Fibroblast of peridontal ligament (primary cell): ENCODE results near the gene CIPC.
A peak's percentile ranks its signal among the peaks of the same experiment; 100 is the strongest.

Experiments
- DNase-seq: peaks from one replicate; pipeline ENCODE4 v3.0.0-alpha.2; 2010; ENCODE audit errors: extremely low read depth

Gene CIPC

GRCh38 chr14:77103475-77103874, 5.4 kb downstream of the CIPC start:
- no peak for DNase-seq

GRCh38 chr14:77103951-77104350, 5.9 kb downstream of the CIPC start:
- DNase-seq = no peak

- no peak for DNase-seq
Observed at GRCh38 chr14:77104393-77104792, 6.3 kb downstream of the CIPC start.

GRCh38 chr14:77105145-77105939, 7.3 kb downstream of the CIPC start:
- no peak for DNase-seq

- no peak for DNase-seq
Observed at GRCh38 chr14:77106666-77107065, 8.6 kb downstream of the CIPC start.

GRCh38 chr14:77107228-77107627, 9.2 kb downstream of the CIPC start:
- DNase-seq = no peak

GRCh38 chr14:77108753-77109152, 10.7 kb downstream of the CIPC start:
- no peak for DNase-seq

GRCh38 chr14:77109656-77110055, 11.6 kb downstream of the CIPC start:
- DNase-seq = no peak

GRCh38 chr14:77110286-77110685, 12.2 kb downstream of the CIPC start:
- DNase-seq = no peak

- no peak for DNase-seq
Observed at GRCh38 chr14:77111021-77111420, 13.0 kb downstream of the CIPC start.

- no peak for DNase-seq
Observed at GRCh38 chr14:77113644-77114043, 15.6 kb downstream of the CIPC start.

- no peak for DNase-seq
Observed at GRCh38 chr14:77114609-77115008, 16.6 kb downstream of the CIPC start.

GRCh38 chr14:77116172-77116817, 18.2 kb downstream of the CIPC start:
- DNase-seq = no peak

- DNase-seq = no peak
Observed at GRCh38 chr14:77119851-77120250, 21.8 kb downstream of the CIPC start.

- DNase-seq = no peak
Observed at GRCh38 chr14:77120771-77121743, 23.0 kb downstream of the CIPC start.

- DNase-seq = no peak
Observed at GRCh38 chr14:77122526-77123125, 24.6 kb downstream of the CIPC start.

- DNase-seq = no peak
Observed at GRCh38 chr14:77123381-77124325, 25.6 kb downstream of the CIPC start.

GRCh38 chr14:77124345-77125280, 26.6 kb downstream of the CIPC start:
- DNase-seq = peak; percentile 15

GRCh38 chr14:77125281-77125801, 27.3 kb downstream of the CIPC start:
- no peak for DNase-seq
